WTC11 (cell line): ENCODE results near the gene COL4A6.

Experiments
- ESRRA ChIP-seq: sonication (generic); formaldehyde crosslinking; IDR thresholded peaks from 2 replicates; pipeline ENCODE4 v1.8.1; 2022; ENCODE audit warnings: mild to moderate bottlenecking, missing genetic modification reagents, borderline replicate concordance
- TF ChIP-seq, protein P1 (sequence below): fragments of 200-600 bp; IDR thresholded peaks from 2 replicates; pipeline ENCODE4 v1.8.0; 2022; ENCODE audit warnings: antibody characterized with exemption
- TF ChIP-seq, protein P2 (sequence below): sonication (generic); formaldehyde crosslinking; IDR thresholded peaks from 2 replicates; pipeline ENCODE4 v1.8.0; 2022; ENCODE audit warnings: mild to moderate bottlenecking, missing genetic modification reagents
- TF ChIP-seq, protein P3 (sequence below): sonication (generic); formaldehyde crosslinking; IDR thresholded peaks from 2 replicates; pipeline ENCODE4 v1.8.0; 2022; ENCODE audit warnings: mild to moderate bottlenecking, missing genetic modification reagents

DNA sequence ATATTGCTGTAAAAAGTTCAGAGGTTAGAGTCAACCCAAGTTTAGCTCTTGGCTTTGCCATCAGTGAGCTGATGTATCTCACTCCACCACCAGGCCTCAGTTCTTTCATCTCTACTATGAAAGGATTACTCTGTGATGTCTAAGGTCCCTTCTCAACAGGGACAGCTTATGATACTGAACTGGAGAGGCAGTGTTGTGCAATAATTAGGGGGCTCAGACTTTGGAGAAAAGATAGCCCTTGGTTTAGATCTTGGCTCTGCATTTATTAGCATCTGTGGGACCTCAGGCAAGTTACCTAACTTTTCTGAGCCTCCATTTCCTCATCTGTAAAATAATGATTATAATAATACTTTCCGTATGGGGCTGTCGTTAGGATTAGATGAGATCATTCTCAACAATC, 89.0 kb downstream of the COL4A6 start:
- no peak for TF ChIP-seq ESRRA (CRISPR knock-in tag)
- TF ChIP-seq, protein P1, sequence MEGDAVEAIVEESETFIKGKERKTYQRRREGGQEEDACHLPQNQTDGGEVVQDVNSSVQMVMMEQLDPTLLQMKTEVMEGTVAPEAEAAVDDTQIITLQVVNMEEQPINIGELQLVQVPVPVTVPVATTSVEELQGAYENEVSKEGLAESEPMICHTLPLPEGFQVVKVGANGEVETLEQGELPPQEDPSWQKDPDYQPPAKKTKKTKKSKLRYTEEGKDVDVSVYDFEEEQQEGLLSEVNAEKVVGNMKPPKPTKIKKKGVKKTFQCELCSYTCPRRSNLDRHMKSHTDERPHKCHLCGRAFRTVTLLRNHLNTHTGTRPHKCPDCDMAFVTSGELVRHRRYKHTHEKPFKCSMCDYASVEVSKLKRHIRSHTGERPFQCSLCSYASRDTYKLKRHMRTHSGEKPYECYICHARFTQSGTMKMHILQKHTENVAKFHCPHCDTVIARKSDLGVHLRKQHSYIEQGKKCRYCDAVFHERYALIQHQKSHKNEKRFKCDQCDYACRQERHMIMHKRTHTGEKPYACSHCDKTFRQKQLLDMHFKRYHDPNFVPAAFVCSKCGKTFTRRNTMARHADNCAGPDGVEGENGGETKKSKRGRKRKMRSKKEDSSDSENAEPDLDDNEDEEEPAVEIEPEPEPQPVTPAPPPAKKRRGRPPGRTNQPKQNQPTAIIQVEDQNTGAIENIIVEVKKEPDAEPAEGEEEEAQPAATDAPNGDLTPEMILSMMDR, result no peak
- TF ChIP-seq, protein P2, sequence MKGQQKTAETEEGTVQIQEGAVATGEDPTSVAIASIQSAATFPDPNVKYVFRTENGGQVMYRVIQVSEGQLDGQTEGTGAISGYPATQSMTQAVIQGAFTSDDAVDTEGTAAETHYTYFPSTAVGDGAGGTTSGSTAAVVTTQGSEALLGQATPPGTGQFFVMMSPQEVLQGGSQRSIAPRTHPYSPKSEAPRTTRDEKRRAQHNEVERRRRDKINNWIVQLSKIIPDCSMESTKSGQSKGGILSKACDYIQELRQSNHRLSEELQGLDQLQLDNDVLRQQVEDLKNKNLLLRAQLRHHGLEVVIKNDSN (CRISPR knock-in tag), result no peak
- TF ChIP-seq, protein P3, sequence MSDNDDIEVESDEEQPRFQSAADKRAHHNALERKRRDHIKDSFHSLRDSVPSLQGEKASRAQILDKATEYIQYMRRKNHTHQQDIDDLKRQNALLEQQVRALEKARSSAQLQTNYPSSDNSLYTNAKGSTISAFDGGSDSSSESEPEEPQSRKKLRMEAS (CRISPR knock-in tag), result no peak
